GM10847 (cell line): Measurements from ENCODE around the gene RASAL3.

ENCODE experiments used
- POLR2A ChIP-seq: IDR thresholded peaks from 2 replicates; pipeline ENCODE4 v1.6.1; 2011; ENCODE audit not compliant: insufficient read length; ENCODE audit errors: extremely low read depth

Gene RASAL3

DNA sequence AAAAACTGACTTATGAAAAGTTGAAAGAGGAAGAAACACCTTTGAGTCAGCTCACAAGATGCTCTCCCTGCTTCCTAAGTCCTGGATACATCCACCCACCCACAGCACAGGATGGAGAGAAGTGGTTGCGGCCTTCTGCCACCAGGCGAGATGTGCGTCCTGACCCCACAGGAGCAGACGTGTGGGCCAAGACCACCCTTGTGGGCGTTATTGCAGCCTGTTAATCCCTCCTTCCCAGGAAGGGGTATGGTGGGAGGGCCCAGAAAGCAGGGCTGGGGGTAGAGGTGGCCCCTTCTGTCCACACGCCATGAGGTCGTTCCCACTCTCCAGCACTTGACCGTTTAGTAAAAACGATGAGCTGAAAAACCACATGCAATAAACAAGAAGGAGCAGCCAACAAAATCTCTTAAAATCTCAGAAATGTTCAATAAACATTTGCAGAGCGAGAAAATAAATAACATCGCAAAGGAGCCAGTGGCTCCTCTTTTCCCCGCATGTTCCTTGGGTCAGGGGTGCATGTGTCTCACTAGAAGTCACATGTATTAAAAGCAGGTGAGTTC, 43.1 kb downstream of the RASAL3 start:
- no peak for TF ChIP-seq POLR2A

DNA sequence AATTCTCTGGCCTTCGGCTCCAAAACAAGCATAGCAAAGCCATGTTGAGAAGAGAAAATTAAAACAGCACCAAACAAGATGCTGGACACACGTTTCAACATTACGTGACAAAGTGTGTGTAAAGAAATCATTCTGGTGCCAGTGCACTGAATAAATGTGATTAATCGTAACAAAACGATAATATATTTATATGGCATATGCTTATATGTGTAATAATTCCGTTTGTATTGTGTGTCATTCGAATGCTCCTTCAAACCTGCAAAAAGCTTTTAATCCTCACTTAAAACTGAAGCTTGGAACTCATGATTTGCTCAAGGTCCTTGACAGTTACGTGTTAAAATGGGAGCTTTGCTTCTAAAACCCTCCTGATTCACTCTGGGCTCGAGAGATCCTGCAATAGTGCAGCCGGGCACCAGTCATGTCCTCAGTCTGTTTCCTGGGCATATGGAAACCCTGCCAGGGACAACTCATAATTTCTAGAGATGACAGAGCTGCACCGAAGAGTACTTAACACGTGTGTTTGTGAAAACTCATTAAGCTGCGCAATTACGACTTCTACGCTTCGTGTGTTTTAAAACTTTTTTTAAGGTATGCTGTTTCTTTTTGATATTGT, 44.8 kb downstream of the RASAL3 start:
- TF ChIP-seq POLR2A, result no peak

DNA sequence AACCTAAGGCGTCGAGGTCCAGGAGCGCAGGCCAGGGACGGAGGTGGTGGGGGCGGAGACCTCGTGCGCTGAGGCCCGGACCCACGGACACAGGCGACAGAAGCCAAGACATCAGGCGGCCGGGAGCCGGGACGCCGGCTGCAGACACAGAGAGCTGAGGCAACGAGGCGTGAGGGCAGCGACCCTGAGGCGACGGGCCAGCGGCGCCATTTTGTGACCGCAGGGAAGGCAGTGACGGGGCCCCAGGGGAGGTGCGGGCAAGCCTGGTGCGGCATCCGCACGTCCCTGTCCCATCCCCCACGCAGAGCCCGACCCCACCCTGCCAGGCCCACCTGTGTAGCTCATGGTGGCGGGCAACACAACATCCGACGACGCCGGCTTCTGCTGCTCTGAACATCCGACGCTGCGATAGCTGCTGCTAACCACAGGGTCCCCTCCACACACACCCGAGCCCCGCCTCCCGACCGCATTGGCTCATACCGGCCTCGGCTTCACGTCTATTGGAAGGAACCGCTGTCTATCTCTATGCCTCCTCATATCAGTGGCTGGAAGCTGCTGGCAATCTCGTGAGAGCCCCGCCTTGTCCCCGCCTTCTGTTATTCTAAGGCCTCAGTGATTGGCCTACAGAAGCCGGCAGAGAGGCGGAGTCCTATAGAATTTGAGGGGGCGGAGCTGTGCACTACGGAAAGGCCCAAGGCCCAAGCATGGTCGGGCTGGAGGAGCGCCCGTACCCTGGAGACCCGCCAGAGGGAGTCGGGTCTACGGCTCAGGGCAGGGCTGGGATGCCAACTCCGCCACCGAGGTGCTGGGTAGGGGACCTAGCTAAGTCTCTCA, 45.5 kb downstream of the RASAL3 start, which contains the start of gene AKAP8L:
TSS of gene AKAP8L (minus strand) at position 410 of the 834 bp plus-strand sequence. CDS start at position 345, 65 bp downstream.
- peak; percentile 90 for TF ChIP-seq POLR2A

DNA sequence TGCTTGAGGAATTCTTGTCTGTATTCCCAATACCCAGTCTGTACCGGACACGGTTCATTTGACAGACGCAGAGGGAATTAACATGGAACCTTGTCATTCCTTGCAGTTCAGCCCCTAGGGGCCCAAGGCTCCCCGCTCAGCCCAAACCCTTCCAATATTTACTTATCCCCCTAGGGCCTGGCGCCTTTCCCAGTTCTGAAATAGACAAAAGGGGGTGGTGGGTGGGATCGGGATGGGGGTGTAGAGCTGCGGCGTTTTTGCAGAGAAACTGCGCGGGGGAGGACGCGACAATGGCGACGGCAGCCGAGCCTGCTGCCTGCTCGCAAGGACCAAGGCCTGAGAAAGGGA, 46.1 kb downstream of the RASAL3 start:
- no peak for TF ChIP-seq POLR2A

DNA sequence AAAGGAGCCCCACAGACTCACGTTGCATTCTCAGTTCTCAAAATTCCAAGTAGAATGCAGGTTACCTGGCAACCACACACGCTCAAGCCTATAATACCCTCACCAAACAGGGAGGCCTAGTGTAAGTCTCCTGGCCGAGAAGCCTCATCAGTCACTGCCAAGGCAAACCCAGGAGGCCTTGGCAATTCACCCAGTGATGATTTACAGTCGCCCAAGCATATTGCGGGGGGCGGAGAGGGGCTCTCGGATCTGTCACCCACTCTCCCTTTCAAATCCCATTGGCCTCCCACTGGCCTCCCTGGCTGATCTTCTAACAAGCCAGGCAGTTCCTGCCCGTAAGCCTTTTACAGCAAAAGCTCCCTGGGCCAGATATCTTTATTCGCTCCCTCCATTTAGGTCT, 46.6 kb downstream of the RASAL3 start:
- TF ChIP-seq POLR2A, result no peak

DNA sequence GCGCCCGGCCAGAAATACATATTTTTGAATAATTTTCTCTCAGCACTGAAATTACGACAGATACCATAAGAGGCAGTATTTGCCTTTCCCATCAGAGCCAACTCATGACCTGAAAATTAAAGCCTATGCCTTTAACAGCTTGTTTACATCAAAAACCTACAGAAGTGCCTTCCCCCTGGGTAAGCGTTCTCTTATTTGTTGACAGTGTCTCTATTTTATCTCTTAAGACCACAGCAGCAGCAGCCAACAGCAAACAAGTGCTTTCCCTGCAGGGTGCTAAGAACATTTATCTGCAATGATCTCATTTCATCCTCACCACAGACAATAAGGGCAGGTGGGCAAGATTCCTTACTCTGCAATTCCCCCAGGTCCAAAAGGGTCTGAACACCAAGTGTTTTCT, 51.5 kb downstream of the RASAL3 start:
- TF ChIP-seq POLR2A, result no peak

DNA sequence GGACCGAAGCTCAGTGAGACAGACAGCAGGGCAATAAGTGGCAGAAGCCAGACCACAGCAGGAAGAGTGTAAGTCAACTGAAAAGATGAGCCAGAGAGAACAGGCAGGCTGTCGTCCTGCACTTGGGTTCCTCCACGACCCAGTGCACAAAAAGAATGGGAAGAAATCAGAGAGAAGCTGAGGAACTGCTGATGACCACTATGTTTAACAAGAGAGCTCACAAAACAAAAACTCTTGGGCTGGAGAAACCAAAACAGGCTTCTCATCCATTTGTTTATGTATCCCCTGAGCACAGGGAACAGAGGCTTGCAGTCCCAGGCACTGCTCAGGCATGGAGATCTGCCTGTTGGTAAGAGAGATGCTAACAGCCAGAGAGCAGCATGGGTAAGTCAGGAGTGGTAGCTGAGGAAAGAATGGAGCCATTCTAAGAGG, 59.5 kb downstream of the RASAL3 start:
- TF ChIP-seq POLR2A, result no peak

DNA sequence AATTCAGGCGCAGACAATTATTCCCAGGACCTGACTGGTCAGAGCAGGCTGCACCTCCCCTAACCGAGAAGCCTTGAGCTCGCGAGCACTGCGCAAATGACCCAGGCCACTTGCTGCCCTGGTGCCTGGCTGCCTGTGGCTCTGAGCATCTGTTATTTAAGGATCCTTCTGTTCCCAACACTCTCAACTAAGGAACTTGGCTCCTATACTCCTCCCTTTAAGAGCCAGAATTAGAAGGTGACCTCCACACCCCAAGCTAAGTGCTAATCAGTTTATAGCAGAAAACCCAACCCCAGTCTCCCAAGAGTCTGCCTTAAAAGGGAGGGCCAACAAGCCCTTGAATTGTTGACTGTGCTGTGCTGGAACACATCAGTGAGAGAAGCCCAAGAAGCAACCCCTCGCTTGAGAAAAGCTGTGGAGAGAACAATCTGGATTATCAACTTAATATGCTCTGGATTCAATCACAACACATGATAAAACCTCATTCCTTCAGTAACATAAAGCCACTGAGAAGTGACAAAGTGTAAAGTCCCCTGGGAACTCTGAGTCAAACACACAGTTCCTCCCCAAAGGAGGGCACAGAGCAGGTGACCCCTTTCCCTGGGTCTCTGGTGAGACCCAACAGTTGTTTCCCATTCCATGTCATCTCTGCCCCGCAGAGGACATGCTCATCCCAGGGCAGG, 60.1 kb downstream of the RASAL3 start:
- TF ChIP-seq POLR2A, result no peak

DNA sequence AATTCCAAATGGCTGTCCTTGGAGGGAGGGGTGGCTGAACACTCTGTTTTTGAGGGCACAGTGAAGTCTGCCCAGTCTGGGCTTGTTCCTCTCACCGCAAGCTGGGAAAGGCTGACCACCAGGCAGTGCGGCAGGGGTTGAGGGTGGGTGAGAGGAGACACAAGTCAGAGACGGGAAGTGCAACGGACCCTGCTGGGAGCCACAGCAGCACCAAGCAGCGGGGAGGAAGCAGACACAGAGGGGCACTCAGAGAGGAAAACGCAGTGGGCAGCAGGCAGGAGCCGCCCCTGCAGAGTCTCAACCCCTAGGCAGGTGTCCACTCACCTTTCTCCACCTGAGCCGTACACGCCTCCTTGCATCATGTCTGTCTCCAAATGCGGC, 61.2 kb downstream of the RASAL3 start:
- TF ChIP-seq POLR2A, result no peak

DNA sequence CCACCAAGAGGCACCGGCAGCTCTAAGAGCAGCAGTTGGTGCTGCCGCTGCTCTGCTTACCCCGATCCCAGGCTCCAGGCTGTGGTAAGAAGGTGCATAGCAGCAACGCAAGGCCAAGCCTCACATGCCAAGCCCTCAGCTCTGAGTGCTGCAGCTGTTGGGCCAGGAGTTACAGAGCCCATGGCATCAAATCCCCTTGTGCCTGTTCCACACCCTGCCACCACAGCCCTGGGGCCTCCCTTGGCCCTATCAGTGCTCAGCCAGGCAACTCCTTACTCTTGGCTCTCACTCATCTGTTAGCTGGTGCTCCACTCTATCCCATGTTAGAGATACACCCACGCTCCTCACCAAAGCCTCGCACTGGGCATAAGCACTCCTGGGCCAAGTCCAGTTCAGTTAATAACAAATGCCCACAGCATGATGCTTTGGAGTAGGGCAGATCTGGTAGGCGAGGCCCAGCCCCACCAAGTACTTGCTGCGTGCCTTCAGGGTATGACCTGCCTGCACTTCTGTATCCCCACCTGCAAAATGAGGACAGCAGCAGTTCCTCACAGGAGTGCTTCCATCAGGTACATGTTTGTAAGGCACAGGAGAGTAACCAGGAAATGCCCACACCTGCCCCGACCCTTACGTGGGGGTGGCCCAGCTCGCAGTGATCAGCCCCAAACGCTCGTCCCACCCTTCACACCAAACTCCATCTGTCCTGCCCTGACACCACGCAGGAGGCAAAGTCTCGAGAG, 61.8 kb downstream of the RASAL3 start:
- no peak for TF ChIP-seq POLR2A
